Measurements from ENCODE around the gene PRSS27.

- no peak for TF ChIP-seq CTCF (IDR thresholded peaks at IDR 0.05)
- no peak for TF ChIP-seq POLR2A (IDR thresholded peaks at IDR 0.05)
- no peak for TF ChIP-seq EP300 (IDR thresholded peaks at IDR 0.05)
Observed at GRCh38 chr16:2755158-2755557, 35.1 kb upstream of the PRSS27 start.
